ENCODE measurements around the gene U2AF1L4. TPM values are rescaled to one million over a fixed set of nuclear protein-coding genes. Genes with fewer than 3 reads are reported as not detected.

The U2AF1L4 gene
- total and polyA plus RNA-seq, 2 donors (not counting 1 experiment from before 2014, with no cell fraction given) = 62.1 to 89.7 TPM

GRCh38 chr19:35727053-35727955, 17.9 kb downstream of the U2AF1L4 start:
- Histone ChIP-seq H3K9me3 (ENCODE audit: control extremely low read depth in 1 of 3, control insufficient read depth in 2 of 3, insufficient read depth in 1 of 3, low read length in 2 of 3) (no peaks in the 10 kb centered on the region), H3K4me1 (ENCODE audit: control insufficient read depth in 2 of 2, insufficient read depth in 2 of 2, low read length in 2 of 2) (no peaks in the 10 kb centered on the region), H3K79me2 (ENCODE audit: control insufficient read depth, insufficient read depth, low read length) (peaks cover 68% of the 10 kb centered on the region), H3K9ac (ENCODE audit: low read length) (no peak overlapping the region), H3K27me3 (replicated peaks in 1 of 4; ENCODE audit: control extremely low read depth in 1 of 4, control insufficient read depth in 3 of 4, insufficient read depth in 4 of 4, low read length in 3 of 4) (no peaks in the 10 kb centered on the region), H3K4me2 (replicated peaks; ENCODE audit: low read depth, low read length, poor library complexity, severe bottlenecking) (no peak overlapping the region), H3K4me3 (ENCODE audit: control extremely low read depth in 1 of 5, extremely low read depth in 1 of 5, insufficient read depth in 1 of 5, low read depth in 2 of 5, low read length in 4 of 5) (no peak overlapping the region), H3K36me3 (replicated peaks in 1 of 2; ENCODE audit: control extremely low read depth in 1 of 2, control insufficient read depth in 1 of 2, extremely low read depth in 1 of 2, insufficient read depth in 2 of 2, low read length in 1 of 2) (peaks cover 7 to 97% of the 10 kb centered on the region in 2 experiments), H3K27ac (ENCODE audit: low read length in 2 of 2) (no peak overlapping the region), H2AFZ (ENCODE audit: insufficient read depth, low read depth, low read length, poor library complexity, severe bottlenecking) (no peak overlapping the region), H4K20me1 (ENCODE audit: control insufficient read depth, insufficient read depth, low read length, poor library complexity, severe bottlenecking) (peaks cover 56% of the 10 kb centered on the region)
- DNase-seq (no peak), ATAC-seq (ENCODE audit: low read depth) (no peak)
- Mint-ChIP-seq H3K4me3 (no peak overlapping the region), H3K9me3 (ENCODE audit: insufficient read depth) (no peaks in the 10 kb centered on the region), H3K4me1 (no peaks in the 10 kb centered on the region), H3K27ac (no peak overlapping the region), H3K27me3 (no peaks in the 10 kb centered on the region)
- ChIA-PET CTCF (no interaction called here), POLR2A (interaction anchor here (0.6 kb wide), 1 partner anchor 415 kb away, joined by 3 read pairs; no protein-coding TSS in a partner anchor)
- TF ChIP-seq CTCF (IDR thresholded peaks at IDR 0.05) (no peak), EZH2 (IDR thresholded peaks at IDR 0.05; ENCODE audit: borderline replicate concordance, insufficient read depth, low read depth, low read length, poor library complexity, severe bottlenecking) (no peak)
- WGBS (ENCODE audit: insufficient coverage) = 98% methylated on average over 25 of the region's 25 CpGs
- intact Hi-C loops (cut with micrococcal nuclease) = no loop called here
